HG03135 (cell line): Measurements from ENCODE around the gene AKNA.
A peak's percentile ranks its signal among the peaks of the same experiment; 100 is the strongest.

ENCODE experiments used
- ATAC-seq: cut with Tn5 transposase; IDR thresholded peaks from one replicate; pipeline ENCODE4 v1.9.1; 2021; ENCODE audit warnings: mild to moderate bottlenecking, moderate library complexity; ENCODE audit not compliant: unreplicated experiment

AKNA gene

GRCh38 chr9:114376586-114377445 lies 11.0 kb downstream of the AKNA start:
- no peak for ATAC-seq

GRCh38 chr9:114375386-114376175 lies 12.2 kb downstream of the AKNA start:
- ATAC-seq: no peak

- no peak for ATAC-seq
Observed at GRCh38 chr9:114374936-114375335, 12.8 kb downstream of the AKNA start.

- ATAC-seq: no peak
Observed at GRCh38 chr9:114373960-114374730, 13.6 kb downstream of the AKNA start.

DNA sequence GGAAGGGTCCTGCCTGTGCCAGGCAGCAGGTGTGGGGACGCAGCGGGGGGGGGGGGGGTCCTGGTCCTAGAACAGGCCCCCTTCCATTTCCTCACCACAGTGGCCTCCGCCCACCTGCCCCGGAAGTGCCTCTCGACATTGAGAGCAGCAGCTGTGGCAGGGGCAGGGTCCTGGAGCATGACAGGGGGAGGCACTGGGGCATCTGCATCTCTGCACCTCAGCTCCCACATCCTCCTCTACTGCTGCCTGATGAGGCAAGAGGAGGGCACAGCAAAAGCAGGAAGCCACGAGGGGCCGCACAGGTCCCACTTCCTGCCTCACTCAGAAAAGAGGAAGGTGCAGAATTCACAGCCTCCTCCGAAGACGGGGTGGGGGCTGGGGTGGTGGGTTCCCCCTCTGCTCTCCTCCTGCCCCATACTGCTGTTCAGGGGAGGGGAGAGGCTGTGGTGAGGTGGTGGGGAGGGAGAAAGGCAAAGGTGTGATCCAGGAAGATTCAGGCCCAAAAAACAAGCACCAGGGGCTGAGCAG lies 14.8 kb downstream of the AKNA start:
- ATAC-seq: peak; percentile 88

- ATAC-seq: no peak
Observed at GRCh38 chr9:114371973-114372917, 15.5 kb downstream of the AKNA start.

- no peak for ATAC-seq
Observed at GRCh38 chr9:114371343-114371944, 16.3 kb downstream of the AKNA start.

DNA sequence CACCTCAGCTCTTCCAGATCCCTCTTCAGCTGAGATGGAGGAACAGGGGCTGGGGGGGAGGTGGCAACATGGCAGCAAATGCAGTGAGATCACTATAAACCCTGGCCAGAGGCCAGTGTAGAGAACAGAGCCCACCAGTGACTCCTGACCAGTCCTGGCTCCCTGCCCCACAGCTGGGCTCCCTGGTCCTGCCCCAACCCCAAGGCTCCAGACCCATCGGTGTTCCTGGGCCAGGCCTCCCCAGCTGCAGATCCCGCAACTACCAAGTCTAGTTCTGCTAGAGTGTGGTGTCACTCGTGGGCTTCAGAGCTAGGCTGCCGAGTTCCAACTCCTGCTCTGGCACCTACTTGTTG lies 16.8 kb downstream of the AKNA start:
- ATAC-seq: no peak

DNA sequence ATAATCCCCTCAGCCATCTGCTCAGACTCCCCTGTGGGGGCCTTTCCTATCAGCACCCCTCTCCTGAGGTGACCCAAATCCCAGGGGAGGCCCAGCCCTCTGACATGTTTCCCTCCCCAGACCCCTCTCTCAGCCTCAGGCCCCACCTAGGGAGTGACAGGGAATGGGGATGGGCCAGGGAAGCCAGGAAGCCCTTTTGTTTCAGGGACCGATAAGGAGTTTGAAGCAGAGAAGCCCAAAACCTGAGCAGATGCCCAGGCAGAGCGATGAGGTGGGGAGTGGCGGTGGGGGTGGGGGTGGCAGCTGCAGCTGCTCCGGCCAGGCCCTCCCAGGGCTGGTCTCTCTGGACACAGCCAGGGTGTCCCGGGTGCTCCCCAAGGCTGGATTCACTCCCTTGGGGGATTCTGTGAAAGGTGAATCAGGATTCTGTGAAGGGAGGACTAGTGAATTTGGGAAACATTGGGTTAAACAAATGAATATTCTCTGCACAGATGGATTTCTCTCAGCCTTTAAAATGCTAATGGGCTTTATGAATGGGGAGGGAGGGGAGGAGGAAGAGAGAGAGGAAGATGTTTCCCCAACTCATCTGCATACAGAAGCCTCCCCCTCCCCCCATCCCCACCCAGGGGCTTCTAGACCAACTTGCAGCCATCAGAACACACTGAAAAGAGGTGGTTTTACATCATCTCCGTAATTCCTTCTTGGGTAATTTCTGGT lies 17.4 kb downstream of the AKNA start:
- no peak for ATAC-seq

DNA sequence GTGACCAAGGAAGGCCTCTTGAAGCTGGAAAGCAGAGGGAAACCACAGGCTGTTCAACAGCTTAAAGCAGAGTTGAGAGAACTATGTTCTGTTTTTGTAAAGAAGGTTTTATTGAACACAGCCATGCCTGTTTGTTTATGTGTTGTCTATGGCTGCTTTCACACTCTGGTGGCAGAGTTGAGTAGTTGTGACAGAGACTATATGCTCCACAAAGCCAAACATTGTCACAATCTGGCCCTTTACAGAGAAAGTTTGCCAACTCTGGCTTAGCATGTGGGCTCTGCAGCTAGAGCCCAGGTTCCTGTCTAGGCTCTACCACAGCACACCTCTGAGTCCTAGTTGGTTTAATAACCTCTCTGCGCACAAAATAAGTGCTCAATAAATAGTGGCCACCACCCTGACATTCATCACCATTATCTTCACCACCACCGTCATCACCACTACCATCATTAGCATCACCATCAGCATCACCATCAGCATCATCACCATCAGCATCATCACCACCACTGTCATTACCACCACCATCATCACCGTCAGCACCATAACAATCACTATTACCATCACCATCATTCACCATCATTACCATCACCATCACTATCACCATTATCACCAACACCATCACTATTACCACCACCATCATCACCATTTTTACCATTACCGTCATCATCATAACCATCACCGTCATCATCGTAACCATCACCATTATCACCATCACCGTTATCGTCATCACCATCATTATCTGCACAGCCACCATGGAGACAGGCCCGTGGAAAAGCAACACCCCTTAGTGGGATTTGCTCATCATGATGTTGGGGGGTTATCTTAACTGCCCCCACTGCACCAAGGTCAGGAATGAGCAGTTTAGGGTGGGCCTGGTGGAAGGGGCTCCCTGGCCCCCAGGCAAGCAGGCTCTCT lies 18.3 kb downstream of the AKNA start:
- no peak for ATAC-seq

DNA sequence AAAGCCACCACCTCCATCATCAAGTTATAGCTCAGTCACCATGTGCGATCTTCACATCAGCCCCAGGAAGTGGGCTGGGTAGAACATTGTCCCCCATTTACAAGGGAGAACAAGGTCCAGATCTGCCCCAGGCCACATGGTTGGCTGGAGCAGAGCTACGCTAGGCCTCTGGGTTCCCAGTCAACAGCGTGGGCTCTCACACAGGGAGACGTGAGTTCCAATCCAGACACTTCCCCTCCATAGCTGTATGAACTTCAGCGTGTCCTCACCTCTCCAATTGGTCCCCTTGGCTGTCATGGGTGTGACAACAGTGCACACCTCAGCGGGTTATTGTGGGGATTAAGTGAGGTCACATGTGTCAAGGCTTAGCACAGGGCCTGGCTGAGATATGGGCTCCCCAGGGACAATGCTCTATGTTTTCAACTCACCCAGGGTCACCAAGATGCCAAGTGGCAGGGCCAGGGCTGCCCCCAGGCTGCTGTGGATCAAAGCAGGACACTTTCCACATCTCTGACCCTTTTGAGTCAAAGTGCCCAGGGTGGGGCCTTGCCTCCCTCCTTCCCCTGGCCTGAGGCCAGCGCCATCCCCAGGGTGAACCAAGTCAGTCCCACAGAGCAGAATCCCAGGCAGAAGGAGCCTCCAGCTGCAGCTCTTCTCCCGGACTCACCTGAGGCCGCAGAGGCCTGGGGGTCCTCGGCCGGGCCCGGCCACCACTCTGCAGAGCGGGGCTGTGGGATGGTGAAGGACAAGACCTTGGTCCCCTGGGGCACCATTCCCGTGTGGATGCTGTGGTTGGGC lies 19.8 kb downstream of the AKNA start:
- no peak for ATAC-seq

DNA sequence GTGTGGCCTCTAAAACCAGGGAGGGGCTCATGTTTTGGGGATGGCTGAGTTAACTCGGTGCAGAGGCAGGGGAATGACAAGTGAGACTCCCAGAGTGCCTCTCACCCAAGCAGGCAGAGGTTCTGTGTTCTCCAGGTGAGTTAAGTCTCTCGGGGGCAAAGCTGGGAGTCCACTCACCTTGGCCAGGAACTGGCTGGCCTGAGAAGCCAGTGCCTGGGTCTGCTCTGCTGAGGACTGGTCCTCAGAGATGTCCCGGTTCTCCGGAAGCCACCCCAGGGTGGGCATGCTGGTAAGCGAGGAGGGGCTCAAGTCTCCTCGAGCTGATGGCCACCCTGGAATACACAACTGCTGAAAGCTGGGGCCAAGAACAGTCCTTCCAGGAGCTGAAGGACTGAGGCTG lies 20.4 kb downstream of the AKNA start:
- ATAC-seq: no peak

DNA sequence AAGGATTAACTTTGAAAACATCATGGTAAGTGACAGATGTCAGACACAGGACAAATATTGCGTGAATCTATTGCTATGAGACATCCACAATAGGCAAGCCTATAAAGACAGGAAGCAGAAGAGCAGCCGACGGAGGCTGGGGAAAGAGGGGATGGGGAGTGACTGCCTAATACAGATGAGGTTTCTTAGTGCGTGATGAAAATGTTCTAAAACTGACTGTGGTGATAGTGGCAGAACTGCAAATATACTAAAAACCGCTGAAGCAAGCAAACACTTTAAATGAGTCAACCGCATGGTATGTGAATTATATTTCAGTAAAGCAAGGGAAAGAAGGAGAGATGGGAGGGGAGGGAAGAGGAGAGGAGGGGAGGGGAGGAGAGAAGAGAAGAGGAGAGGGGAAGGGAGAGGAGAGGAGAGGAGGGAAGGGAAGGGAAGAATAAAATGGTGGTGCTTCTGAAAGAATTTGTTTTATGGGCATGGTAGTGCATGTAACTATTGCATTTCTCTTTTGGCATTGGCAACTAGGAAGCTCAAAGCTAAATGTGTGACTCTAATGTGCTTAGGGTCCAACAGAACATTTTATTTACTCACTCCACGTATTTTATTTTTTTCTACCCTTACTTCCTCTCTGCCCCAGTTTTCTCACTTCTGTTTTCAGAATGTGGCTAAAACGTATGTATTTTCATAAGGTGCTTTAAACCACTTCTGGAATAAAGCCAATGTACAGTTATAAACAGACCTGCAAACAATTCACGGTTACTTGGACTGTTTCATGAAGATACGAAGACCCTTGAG lies 21.3 kb downstream of the AKNA start:
- peak; percentile 45 for ATAC-seq

GRCh38 chr9:114365194-114365593 lies 22.6 kb downstream of the AKNA start:
- no peak for ATAC-seq

DNA sequence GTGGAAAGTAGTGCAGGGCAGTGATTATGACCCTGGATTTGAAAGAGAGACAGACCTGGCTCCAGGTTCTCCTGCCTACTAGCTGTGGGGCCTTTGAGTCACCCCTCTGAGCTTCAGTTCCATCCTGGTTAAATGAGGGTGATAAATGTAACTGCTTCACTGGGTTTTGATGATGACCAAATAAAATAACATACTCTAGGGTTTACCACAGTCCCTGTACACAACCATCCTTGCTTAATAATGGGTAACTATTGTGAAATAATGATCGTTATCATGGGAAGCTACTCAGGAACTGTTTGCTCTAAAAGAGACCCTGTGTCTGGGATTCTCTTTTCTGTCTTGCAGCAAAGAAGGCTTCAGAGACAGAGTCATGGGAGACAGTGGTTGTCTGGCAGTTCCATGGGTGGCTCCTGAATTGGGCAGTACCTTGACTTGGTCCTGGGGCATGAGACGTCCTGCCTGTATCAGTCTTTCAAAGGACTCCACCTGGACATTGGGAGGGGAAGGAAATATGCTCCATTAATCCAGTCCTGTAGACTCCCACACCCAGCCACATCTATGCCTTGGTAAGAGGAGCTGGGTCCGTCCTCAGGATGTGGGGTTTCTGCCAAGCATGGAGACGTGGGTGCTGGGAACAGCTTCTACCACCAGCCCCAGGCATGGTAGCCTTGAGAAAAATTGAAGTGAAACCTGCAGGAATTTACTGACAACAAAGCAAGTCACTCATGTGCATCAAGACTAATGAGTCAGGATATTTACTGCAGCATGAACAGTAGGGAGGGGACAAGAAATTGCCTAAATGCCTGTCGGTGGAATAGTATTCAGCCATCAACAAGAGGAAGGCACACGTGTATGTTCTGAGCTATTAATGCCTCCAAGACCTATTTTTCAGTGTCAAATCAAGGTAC lies 23.4 kb downstream of the AKNA start:
- no peak for ATAC-seq
